Fibroblast of mammary gland (primary cell): ENCODE measurements around the gene TBC1D2B.

Experiments used
- DNase-seq: peaks from one replicate; pipeline ENCODE4 v3.0.0-alpha.2; 2010; ENCODE audit warnings: low read depth
- H3K4me3 ChIP-seq: 2 replicates; pipeline ENCODE4 v1.5.1; 2011; ENCODE audit warnings: low read depth, mild to moderate bottlenecking, low read length, moderate library complexity; ENCODE audit not compliant: control insufficient read depth
- TF ChIP-seq, protein P1 (sequence below): conservative IDR thresholded peaks from 2 replicates; pipeline ENCODE4 v1.5.1; 2011; ENCODE audit warnings: low read depth, low read length, inconsistent platforms; ENCODE audit not compliant: control insufficient read depth, insufficient read depth

The TBC1D2B gene

DNA sequence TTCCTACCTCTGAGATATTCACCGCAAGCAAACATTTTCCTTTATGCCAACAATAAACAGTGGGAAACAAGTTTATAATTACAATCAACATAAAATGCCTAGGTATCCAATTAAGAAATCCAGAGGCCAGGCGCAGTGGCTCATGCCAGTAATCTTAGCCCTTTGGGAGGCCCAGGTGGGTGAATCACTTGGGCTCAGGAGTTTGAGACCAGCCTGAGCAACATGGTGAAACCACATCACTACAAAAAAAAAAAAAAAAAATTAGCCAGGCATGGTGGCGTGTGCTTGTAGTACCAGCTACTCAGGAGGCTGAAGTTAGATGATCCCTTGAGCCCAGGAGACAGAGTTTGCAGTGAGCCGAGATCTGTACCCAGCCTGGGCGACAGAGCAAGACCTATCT is 17.3 kb downstream of the TBC1D2B start:
- no peak overlapping the region for H3K4me3 ChIP-seq
- TF ChIP-seq, protein P1, sequence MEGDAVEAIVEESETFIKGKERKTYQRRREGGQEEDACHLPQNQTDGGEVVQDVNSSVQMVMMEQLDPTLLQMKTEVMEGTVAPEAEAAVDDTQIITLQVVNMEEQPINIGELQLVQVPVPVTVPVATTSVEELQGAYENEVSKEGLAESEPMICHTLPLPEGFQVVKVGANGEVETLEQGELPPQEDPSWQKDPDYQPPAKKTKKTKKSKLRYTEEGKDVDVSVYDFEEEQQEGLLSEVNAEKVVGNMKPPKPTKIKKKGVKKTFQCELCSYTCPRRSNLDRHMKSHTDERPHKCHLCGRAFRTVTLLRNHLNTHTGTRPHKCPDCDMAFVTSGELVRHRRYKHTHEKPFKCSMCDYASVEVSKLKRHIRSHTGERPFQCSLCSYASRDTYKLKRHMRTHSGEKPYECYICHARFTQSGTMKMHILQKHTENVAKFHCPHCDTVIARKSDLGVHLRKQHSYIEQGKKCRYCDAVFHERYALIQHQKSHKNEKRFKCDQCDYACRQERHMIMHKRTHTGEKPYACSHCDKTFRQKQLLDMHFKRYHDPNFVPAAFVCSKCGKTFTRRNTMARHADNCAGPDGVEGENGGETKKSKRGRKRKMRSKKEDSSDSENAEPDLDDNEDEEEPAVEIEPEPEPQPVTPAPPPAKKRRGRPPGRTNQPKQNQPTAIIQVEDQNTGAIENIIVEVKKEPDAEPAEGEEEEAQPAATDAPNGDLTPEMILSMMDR: no peak
- no peak for DNase-seq

DNA sequence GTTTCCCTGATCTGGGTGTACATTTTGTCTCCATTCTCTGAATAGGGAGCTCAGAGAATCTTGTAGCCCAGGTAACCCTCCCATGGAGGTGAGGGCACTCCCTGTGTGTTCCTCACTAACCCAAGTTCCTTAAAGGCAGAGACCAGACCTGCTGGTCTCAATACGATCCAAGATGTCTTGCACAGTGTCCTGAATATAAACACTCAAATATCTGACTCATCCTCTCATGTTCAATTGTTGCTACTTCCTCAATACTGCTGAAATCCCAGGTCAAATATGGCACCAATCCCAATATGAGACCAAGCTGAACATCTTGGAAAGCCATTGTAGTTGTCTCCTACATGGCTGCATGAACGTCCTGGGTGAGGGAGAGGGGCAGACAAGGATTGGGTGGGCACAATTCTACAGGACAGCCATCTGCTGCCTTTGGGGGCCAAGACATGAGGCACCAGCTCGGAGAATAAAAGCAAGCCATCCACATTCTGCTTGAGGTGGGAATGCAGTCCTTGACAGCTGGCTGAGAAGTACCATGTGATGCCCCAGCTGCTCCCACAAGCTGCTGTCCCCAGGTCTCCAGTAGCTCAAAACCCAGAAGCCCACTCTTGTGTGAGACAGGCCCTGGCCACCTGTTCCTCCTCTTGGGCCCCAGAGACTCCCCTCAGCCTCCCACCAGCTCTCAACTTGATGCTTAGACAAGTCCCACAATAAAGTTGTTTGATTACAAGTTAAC is 18.2 kb downstream of the TBC1D2B start:
- peak; percentile 70 for DNase-seq
- no peak overlapping the region for H3K4me3 ChIP-seq
- TF ChIP-seq, protein P1: no peak

DNA sequence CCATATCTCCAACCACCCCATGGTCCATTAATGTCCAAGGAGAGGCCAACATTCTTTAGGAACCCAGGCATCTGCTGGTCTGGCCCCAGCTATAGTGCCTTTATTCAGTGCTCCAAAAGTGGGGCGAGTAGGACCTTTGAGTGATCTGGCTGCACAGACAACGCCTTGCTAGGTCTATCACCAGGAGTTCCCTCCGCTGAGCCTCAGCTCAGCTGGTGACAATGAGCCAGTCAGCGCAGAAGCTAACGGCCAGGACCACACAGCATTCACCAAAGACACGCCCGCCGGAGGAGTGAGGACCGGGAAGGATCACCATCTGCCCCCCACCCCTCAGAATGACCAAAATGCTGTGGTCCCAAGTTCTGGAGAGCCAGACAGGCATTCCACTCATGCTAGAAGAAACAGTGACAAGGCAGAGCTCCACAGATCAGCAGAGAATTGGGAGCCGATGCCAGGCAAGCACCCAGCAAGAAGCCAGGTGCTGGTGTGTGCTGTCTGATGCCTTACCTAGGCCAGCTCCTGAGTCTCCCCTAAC is 19.0 kb downstream of the TBC1D2B start:
- TF ChIP-seq, protein P1: no peak
- H3K4me3 ChIP-seq: no peak overlapping the region
- DNase-seq: no peak

DNA sequence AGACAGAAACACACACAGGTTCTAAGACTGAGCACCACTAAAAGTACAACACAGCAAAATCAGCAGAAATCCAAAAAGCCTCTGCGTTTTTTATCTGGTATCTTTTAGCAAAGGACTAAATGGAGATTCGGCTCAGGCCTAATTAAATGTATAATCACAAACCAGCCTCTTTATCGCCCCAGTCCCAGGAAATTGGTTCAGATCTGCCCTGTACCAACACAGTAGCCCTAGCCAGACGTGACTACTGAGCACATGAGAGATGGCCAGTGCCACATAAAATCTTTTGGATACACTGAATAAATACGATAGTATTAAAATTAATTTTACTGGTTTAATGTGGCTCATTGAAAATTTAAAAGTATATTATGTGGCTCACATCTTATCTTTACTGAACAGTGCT is 19.7 kb downstream of the TBC1D2B start:
- TF ChIP-seq, protein P1: no peak
- DNase-seq: no peak
- H3K4me3 ChIP-seq: no peak overlapping the region

DNA sequence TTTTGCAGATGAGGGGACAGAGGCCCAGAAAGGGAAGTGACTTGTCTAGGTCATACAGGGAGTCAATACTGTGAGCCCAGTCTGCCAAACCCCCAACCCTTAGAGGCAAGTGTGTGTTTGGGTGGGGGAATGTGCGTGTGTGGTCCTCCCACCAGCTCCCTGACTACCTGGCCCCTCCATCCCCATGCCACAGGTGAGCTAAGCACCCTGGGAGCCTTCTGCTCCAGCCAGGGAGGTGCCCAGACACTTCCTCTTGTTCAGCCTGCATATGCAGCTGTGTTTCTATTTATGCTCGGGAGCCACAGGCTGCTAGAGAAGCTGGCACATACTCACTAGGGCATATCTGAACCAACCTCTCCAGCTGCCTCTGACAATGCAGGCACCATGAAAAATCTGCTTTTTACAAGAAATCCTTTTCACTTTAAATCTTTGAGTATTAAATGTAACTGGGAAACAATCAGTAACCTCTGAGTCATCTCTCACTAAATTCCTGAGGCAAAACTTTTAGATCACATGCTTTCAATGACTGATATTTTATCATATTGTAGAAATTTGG is 20.7 kb downstream of the TBC1D2B start:
- no peak overlapping the region for H3K4me3 ChIP-seq
- DNase-seq: peak; percentile 61
- TF ChIP-seq, protein P1: no peak

DNA sequence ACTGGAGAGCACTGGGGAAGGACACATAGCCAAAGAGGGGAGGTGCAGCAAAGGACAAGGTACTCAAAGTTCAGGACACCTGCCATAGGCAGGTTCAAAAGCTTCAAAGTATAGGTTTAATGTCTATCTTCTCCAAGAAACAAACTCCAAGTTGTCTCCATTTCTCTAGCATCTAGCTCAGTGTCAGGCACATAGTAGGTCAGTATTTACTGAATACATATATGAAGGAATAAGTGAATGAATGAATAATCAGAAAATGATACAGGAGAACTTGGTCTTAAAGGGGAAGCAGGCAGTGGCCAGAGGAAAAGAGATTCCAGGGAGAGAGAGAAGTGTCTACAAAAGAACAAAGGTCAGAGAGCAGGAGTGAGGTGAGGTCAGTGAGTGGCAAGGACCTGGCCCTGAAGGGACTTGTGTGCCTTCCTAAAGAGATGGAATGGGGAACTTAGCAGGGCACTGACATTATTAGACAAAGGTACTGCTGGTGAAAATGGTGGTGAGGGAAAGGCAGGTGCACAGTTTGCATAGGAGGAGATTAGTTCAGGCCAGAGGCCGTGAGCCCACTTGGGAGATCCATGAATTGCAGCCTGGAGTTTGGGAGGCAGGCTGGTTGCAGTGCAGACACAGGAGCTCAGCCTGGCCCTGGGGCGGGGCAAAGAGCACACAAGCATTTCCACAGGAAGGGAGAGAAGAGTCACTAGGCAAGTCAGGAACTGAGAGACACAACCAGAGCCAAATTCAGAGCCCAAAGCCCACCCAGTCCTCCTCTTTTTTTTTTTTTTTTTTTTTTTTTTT is 21.4 kb downstream of the TBC1D2B start:
- no peak overlapping the region for H3K4me3 ChIP-seq
- DNase-seq: peak; percentile 50
- TF ChIP-seq, protein P1: no peak
